HG02798 (cell line): ENCODE results near the gene NEXMIF.
A peak's percentile ranks its signal among the peaks of the same experiment; 100 is the strongest.
"Not testable (repeated sequence)": the region's sequence is repeated elsewhere in the genome, so short reads cannot be mapped to it uniquely, and the experiment has no call there.

Experiments used
- ATAC-seq: cut with Tn5 transposase; IDR thresholded peaks from one replicate; pipeline ENCODE4 v1.9.1; 2021; ENCODE audit warnings: mild to moderate bottlenecking; ENCODE audit not compliant: unreplicated experiment, poor library complexity

NEXMIF gene

GRCh38 chrX:74925225-74926088, at the start of gene NEXMIF:
TSS of gene NEXMIF (minus strand) at chrX:74925452.
- peak; percentile 76 for ATAC-seq

- ATAC-seq, result not testable (repeated sequence)
These were observed 36.7 kb upstream of the NEXMIF start for GRCh38 chrX:74961962-74962361.

- no peak for ATAC-seq
These were observed 24.5 kb upstream of the NEXMIF start for GRCh38 chrX:74949717-74950116.

- no peak for ATAC-seq
These were observed 15.2 kb upstream of the NEXMIF start for GRCh38 chrX:74940414-74940813.

- no peak for ATAC-seq
These were observed 6.0 kb upstream of the NEXMIF start for GRCh38 chrX:74931214-74931613.

- ATAC-seq, result peak; percentile 63
These were observed 615 bp downstream of the NEXMIF start for GRCh38 chrX:74924449-74925224.

GRCh38 chrX:74923942-74924448, 1.3 kb downstream of the NEXMIF start:
- ATAC-seq, result no peak

GRCh38 chrX:74922922-74923543, 2.2 kb downstream of the NEXMIF start:
- peak; percentile 79 for ATAC-seq

- peak; percentile 57 for ATAC-seq
These were observed 13.8 kb downstream of the NEXMIF start for GRCh38 chrX:74911494-74911893.

- no peak for ATAC-seq
These were observed 18.8 kb downstream of the NEXMIF start for GRCh38 chrX:74906417-74906816.

- no peak for ATAC-seq
These were observed 22.4 kb downstream of the NEXMIF start for GRCh38 chrX:74902806-74903205.

- ATAC-seq, result no peak
These were observed 32.7 kb downstream of the NEXMIF start for GRCh38 chrX:74892561-74892960.

GRCh38 chrX:74890676-74891430, 34.4 kb downstream of the NEXMIF start:
- peak; percentile 90 for ATAC-seq

GRCh38 chrX:74882383-74882782, 42.9 kb downstream of the NEXMIF start:
- not testable (repeated sequence) for ATAC-seq

- ATAC-seq, result no peak
These were observed 59.5 kb downstream of the NEXMIF start for GRCh38 chrX:74865725-74866124.

GRCh38 chrX:74853255-74853654, 72.0 kb downstream of the NEXMIF start:
- no peak for ATAC-seq

GRCh38 chrX:74835566-74835965, 89.7 kb downstream of the NEXMIF start:
- ATAC-seq, result no peak

GRCh38 chrX:74819797-74820196, 105.5 kb downstream of the NEXMIF start:
- ATAC-seq, result not testable (repeated sequence)

- ATAC-seq, result no peak
These were observed 110.6 kb downstream of the NEXMIF start for GRCh38 chrX:74814681-74815080.

- ATAC-seq, result no peak
These were observed 120.7 kb downstream of the NEXMIF start for GRCh38 chrX:74804574-74804973.
